NCI-H1930 (cell line): ENCODE results near the gene PTBP2.

ENCODE experiments used
- DNase-seq, 2 experiments: peaks; one replicate each; lab custom pipeline; 2025; lab: John Stamatoyannopoulos, UW

Gene PTBP2, protein sequence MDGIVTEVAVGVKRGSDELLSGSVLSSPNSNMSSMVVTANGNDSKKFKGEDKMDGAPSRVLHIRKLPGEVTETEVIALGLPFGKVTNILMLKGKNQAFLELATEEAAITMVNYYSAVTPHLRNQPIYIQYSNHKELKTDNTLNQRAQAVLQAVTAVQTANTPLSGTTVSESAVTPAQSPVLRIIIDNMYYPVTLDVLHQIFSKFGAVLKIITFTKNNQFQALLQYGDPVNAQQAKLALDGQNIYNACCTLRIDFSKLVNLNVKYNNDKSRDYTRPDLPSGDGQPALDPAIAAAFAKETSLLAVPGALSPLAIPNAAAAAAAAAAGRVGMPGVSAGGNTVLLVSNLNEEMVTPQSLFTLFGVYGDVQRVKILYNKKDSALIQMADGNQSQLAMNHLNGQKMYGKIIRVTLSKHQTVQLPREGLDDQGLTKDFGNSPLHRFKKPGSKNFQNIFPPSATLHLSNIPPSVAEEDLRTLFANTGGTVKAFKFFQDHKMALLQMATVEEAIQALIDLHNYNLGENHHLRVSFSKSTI

DNA sequence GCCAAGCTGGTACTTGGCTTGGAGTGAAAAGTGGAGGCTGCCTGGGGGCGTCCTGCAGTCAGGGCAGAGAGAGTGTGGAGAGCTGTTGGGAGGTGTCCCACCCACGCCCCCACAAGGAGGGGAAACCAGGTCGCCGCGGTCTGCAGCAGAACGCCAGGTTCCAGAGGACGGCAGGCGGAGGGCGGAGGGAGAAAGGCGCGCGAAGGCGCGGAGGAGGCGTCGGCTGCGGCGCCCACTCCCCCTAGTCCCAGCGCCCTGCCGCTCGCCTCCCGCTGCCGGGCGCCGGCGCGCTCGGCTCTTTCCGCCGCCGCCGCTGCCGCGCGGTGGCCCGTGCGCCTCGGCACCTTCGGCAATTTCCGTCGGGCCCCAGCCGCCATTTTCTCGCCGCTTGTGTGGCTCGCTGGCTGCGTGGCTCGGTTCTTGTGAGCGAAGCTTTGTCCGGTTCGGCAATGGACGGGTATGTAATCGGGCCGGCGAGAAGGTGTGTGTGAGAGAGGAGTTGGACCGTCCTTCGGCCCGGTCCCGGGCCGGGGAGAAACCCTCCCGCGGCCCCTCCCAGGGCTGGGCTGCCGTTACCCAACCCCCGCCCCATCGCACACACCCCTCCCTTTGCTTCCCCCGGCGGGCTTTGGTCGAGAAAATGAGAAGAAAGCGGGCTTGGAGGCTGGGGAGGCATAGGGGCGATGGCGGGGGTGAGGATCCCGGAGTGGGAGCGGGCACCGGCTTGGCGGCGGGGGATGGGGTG lies at the start of gene PTBP2:
Gene PTBP2, plus strand, starts transcription at position 369 of the 745 bp plus-strand sequence. Its CDS starts 81 bp downstream, at position 450.
- DNase-seq = peak; percentile 61 to 85

DNA sequence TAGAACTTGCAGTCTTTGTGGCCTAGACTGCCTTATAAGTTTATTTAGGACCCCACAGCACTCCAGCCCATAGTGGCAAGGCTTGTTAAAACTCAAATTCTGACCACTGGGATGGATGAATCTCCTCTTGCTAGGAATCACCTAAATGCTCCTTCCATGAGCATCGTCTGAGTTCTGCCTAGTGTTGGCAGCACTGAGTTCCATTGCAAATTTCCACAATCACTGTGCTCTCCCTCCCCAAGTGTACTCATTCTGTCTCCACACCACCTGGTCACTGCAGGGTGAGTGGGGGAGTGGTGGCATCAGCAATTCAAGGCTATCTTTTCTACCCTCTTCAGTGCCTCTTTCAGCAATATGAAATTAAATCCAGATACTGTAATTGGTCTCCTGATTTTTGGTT lies 46.7 kb upstream of the PTBP2 start:
- DNase-seq = no peak

DNA sequence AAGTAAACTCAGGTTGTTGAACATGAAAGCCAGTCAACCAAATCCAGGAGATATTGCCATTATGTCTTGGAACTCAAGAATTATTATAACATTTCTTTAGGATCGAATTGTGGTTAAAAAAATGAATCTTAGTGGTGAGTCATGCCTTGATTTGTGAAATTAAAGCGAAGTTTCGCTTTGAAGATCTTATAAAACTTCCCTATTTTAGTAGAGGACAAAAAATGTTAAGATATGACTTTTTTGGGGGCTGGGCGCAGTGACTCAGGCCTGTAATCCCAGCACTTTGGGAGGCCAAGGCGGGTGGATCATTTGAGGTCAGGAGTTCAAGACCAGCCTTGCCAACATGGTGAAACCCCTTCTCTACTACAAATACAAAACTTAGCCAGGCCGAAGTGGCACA lies 39.5 kb upstream of the PTBP2 start:
- no peak for DNase-seq

DNA sequence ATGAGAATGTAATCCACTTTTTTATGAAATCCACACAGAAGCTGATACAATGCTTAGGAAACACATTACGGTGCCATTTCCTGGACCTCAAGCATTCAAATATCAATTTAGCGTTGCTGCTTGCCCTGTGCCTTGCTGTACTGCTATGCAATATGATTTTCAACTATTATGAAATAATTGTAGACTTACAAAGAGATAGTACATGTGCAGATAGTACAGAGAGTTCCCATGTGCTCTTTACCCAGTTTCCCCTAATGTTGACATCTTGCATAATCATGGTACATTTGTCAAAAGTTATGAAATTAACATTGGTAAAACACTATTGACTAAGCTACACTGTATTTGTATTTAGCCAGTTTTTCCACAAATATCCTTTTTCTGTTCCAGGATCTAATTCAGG lies 37.7 kb upstream of the PTBP2 start:
- DNase-seq = no peak

DNA sequence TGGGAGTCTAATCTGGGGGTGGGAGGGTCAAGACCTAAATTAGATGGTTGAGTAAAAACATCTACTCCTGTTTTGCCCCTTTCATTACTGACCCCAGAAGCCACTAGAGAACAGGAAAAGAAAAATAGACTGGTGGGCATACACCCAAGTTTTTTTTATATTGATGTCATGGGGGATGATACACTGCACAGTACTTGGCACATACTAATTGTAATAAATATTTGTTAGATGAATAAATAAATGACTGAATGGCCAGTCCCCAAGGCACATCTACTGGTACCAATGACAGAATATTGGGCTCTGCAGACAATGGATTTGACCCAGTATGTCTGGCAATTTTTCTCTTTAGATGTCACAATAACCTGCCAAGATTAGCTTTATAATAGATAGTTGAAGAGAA lies 36.8 kb upstream of the PTBP2 start:
- DNase-seq = no peak

DNA sequence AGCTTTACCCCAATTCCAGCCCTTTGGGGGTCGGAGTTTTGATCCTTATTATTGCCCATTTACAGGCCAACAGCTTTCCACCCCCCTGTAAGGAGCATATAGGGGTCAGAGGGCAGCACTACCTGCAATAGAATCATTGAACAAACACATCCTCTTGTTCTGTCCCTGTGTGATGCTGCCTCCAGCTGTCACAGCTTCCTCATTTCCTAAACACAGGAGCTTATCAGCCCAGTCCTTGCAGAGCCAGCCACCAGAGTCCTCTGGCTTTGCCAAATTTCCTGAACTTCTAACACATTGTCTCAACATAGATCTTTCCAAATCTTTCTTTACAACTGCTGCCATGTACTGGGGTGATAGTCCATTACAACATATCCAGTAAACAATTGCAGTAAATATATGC lies 32.8 kb upstream of the PTBP2 start:
- no peak for DNase-seq

DNA sequence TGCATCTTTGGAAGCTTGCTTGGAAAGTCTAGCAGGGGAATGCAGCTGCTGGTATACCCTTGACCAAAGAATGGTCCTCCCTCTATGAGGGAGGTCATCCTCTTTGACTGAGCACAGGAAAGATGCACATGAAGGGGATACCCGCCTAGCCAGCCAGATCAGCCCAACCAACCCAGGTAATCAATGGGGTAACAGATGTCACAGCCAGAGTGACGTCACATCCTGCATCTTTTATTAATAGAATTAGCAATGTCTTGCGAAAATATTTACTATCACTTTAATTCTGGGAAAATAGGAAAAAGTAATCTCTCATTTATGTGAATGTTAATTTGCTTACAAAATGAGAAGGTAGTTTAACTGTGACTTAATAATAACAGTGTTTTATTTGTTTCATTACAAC lies 25.6 kb upstream of the PTBP2 start:
- DNase-seq = no peak

DNA sequence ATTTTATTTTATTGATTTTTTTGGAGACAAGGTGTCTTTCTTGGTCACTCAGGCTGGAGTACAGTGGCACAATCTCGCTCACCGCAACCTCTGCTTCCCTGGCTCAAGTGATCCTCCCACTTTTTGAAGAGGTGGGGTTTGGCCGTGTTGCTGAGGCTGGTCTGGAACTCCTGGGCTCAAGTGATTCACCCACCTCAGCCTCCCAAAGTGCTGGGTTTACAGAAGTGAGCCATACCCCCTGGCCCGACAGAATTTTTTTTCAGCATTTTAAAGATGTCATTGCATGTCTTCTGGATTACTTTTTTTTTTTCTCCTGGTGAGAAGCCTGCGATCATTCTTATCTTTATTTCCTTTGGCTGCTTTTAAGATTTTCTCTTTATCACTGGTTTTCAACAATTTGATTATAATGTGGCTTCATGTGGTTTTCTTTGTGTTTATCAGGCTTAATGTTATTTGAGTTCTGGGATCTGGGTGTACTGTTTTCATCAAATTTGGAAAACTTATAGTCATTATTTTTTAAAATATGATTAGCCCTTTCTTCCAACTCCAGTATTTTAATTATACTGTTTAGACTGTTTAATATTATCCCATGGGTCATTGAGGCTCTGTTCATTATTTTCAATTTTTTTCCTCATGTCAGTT lies 23.1 kb upstream of the PTBP2 start:
- DNase-seq = no peak

DNA sequence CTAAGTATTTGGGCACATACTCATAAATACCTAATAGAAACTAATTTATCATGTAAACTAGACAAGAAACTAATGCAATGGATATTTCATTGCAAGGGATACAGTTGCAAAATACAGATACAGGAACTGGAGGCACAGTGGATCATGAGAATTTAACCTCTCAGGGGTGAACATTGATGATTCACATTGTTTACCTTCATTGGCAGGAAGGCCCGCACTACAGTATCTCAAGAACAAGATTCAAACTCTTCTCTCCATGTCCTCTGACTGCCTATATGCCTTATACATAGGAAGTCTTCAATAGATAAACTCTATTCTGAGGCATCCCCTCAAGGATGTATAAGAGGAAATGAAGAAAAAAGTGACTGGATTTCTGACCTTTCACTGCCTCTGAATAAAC lies 18.4 kb upstream of the PTBP2 start:
- no peak for DNase-seq

DNA sequence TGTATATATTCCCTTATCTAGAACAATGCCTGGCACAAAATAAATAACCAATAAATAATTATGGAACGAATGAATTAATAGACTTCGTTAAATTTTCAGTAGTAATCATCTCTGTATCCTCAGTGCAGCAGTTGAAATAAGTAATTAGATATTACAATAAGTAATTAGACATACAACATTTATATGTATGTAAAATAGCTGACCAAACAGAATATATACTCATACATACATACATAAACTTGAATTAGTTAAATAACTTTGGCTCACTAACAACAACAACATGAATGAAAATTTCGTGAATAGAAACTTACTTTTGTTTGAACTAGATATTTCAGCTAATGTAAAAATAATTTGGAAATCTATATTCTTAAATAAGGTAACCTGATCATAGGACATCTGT lies 14.6 kb upstream of the PTBP2 start:
- DNase-seq = no peak

DNA sequence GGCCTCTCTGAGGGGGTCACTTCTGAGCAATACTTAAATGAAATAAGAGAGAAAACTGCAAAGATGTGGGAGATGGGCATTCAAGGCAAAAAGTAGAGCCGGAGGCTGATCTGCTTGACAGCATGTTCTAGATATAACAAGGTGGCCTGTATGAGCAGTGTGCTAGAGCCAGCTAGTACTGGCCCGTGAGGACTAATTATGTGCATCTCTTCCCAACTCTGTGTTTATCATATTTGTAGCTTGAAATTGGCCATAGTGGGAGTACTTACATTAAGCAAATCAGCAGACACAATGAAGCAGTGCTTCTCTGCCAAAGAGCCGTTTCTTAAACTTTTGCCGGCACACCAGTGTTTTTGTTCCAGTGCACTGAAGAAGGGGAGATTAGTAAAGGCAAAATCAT lies 13.1 kb upstream of the PTBP2 start:
- DNase-seq = no peak

DNA sequence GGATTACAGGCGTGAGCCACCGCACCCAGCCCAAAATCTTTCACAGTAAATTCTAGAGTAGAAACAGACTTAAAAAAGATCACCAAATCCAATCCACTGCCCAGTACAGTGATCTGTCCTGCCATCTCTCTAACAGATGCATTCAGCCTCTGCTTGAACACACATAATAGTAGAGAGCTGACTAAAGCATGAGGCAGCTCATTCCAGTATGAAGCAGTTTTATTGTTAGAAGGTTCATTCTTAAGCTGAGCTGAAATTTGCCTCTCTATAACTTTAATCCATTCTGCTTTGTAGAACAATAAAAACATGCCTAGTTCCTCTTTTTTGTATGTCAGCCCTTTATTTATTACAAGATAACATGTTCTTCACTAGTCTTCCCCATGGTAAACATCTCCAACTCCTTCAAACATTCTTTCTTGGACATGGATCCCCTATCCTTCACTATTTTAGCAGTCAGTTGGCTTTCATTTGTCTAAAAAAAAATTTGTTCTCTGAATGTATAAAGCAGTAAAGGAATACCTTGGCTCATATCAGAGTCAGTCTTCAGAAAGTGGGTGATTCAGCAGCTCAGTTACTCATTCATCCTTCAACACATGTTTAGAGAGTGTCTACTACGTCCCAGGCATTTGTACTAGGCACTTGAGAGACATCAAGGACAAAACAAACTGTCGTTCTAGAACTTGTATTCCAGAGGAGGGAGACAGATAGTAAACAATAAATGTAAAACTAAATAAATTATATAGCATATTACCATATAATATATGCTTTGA lies 10.7 kb upstream of the PTBP2 start:
- no peak for DNase-seq

DNA sequence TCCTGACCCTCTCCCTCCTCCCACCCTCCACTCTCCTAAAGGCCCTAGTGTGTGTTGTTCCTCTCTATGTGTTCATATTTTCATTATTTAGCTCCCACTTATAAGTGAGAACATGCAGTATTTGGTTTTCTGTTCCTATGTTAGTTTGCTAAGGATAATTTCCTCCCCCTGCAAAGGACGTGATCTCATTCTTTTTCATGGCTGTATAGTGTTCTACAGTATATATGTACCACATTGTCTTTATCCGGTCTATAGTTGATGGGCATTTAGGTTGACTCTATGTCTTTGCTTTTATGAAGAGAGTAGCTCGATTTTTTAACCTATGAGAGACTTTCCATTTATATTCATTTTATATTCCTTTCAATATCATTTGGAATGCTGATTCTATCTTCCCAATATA lies 7.9 kb upstream of the PTBP2 start:
- no peak for DNase-seq

DNA sequence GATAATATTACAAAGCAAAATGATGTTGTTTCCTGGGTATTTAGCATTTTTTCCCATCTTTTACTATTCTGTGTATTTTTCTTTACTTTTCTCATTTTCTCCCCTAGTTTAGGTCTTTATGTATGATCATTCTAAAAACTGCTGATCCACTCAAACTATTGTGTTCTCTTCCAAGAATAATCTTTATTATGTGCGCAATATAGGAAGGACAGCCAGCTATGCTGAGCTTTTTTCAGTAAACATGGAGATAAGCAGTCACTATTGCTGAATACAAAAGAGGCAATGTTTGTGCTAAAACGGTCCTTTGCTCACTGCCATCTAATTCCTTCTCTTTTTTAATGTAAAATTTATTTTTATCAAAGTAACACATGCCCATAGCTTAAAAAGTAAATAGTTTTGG lies 6.7 kb upstream of the PTBP2 start:
- no peak for DNase-seq

DNA sequence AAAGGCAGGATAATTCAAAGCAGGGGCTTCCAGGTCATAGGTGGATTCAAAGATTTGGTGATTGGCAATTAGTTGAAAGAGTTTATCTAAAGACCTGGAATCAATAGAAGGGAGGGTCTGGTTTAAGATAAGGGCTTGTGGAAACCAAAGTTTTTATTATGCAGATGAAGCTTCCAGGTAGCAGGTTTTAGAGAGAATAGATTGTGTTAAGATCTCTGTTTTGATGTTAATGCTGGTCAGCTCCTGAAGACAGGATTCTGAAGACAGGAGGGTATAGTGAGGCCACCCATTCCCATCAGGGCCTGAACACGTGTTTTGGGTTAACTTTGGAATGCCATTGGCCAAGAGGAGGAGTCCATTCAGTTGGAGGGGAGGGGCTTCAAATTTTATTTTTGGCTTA lies 6.1 kb upstream of the PTBP2 start:
- no peak for DNase-seq

DNA sequence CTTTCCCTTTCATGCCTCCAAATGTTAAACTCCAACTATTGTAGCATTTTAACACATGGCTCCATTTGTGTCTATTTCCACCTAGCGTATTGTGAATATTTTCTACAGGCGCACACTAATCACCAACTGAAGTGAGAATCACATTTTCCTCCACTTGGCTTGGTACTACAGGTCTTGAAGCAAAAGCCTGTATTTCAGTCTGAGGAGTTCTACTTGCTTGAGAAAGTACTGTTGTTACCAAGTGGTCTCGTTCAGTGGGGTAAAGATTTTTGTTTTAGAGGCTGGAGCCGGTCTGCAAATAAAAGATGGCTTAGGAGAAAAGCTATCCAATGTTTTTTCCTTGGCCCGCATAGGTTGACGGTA lies 550 bp upstream of the PTBP2 start:
- DNase-seq = no peak

DNA sequence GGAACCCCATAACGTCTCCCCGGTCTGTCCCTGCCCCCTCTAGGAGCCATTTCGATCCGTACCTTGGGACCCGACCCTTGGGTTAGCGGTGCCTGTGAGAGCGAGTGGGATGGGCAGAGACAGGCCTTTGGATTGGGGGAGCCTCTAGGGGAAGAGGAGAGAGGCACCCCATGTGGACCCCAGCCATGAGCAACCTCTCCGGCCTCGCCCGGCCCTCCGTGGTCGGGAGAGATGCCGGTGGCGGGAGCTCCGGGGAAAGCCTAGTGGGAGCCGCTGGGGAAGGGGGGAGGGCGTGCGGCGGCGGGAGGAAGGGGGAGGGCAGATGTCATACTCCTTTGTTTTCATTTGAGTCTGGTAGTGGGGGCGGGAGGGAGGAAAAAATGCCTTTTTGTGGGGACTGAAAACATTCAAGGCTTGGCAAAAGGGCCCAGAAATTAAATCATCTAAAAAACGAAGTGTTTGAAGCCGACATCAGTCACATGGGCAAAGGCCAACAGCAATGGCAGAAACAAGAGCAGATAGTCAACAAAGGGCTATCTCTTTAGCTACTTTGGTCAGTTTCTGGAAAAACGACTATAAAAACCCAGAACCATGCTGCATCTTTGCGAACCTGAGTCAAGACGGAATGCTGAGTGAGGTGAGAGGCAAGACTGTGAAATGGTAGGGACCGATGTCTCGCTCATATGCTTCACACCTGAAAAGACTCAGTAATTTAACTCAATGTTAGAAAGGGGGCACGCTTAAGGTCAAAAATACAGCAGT lies 758 bp downstream of the PTBP2 start:
- DNase-seq = peak in 1 of 2 experiments; percentile 23

DNA sequence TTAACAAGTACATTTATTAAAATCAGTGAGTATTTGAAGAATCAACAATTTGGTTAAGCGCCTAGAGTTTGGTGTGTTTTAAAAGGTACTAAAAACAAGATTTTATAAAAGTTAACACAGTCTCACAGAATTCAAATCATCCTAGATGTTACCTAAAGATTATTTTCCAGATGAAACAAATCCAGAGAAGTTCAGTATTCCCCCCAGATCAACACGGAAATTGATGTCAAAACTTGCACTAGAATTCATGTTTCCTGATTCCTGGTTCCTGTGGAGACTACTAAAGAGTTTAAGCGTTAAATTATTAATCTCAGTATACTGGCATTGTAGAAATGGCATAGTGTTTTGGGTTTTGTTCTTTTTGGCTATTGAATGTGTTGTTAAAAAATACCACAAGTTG lies 1.4 kb downstream of the PTBP2 start:
- DNase-seq = no peak

DNA sequence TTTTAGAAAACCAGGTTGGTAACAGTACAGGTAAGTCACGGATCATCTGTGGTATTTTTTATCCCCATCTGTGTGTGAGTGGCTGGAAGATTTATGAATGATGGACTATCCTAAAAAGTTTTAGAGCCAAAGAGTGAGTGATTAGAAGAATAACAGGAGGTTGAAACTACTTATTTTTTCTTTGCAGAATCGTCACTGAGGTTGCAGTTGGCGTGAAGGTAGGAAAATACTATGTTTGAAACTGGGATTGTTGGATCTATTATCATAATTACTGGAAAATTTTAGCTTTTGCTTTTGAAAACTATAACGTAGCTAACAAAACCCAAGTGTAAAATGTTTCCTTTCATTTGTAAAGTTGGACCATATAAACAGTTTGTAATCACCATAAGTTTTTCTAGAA lies 1.8 kb downstream of the PTBP2 start:
- no peak for DNase-seq

DNA sequence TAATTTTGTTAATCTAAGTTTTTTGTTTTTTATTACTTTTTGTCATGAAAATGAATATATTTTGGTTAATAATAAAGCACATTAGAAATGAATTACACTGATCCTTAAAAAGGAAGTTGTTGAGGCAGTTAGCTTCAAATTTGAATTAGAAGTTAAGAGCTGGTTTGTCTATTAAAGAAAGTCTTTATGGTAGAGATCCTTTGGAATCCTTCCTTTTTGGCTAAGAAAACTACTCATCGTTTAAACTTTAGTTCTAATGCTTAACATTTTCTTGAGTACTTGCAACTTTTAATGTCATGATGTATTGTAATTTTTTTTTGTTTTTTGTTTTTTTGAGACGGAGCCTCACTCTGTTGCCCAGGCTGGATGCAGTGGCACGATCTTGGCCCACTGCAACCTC lies 2.4 kb downstream of the PTBP2 start:
- DNase-seq = no peak

DNA sequence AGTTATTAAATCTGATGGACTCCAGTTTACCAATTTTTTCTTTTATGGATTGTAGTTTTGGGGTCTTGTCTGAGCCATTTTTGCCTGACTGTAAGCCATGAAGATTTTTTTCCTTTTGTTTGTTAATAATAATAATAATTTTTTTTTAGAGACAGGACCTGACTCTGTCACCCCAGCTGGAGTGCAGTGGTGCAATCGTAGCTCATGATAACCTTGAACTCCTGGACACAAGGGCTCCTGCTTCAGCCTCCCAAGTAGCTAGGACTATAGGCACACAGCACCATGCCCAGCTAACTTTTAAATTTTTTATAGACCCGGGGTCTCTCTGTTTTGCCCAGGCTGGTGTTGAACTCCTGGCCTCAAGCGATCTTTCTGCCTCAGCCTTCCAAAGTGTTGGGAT lies 6.3 kb downstream of the PTBP2 start:
- DNase-seq = no peak
